ENCODE results near the gene KNDC1. TPM values are rescaled to one million over a fixed set of nuclear protein-coding genes. Genes with fewer than 3 reads are reported as not detected.

The KNDC1 gene
- total RNA-seq, 1 experiment from 2014 or later = 1.7 TPM

DNA sequence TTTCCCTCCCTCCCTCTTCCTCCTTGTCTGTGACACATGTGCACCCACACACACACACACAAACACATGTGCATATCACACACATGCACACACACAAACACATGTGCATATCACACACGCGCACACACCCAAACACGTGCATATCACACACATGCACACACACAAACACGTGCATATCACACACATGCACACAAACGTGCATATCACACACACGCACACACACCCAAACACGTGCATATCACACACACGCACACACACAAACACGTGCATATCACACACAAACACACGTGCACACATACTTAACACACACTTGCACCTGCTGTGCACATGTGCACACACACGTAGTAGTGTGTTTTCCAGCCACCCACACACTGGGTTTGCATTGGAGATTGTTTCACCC lies 29.4 kb upstream of the KNDC1 start:
- DNase-seq = no peak
- Histone ChIP-seq H3K27me3 (ENCODE audit: insufficient read depth, low read depth) (peaks cover 11% of the 10 kb centered on the region; the same call in 1 of the 2 replicates), H3K4me1 (replicated peaks; ENCODE audit: insufficient read depth) (no peaks in the 10 kb centered on the region), H3K79me2 (ENCODE audit: low read depth) (no peaks in the 10 kb centered on the region), H3K4me3 (no peak overlapping the region), H4K20me1 (ENCODE audit: insufficient read depth) (no peaks in the 10 kb centered on the region), H3F3A (ENCODE audit: insufficient read depth, low read depth) (no peaks in the 10 kb centered on the region), H3K9me2 (ENCODE audit: insufficient read depth) (no peaks in the 10 kb centered on the region), H3K36me3 (ENCODE audit: low read depth) (no peaks in the 10 kb centered on the region), H3K4me2 (no peak overlapping the region), H3K9me3 (ENCODE audit: insufficient read depth, low read depth) (no peaks in the 10 kb centered on the region), H3K27ac (no peak overlapping the region), H2AFZ (no peak overlapping the region)
- POLR2A ChIA-PET (ENCODE audit: unreplicated experiment) = no interaction called here
- intact Hi-C loops (cut with micrococcal nuclease; ENCODE audit: unreplicated experiment) = no loop called here
- no TSS peak for BruUV-seq (replicated peaks)
- CTCF ChIA-PET = no interaction called here
- TF ChIP-seq CTCF (conservative IDR thresholded peaks at IDR 0.05) (no peak), EZH2 (IDR thresholded peaks at IDR 0.05; ENCODE audit: low read depth) (no peak)

DNA sequence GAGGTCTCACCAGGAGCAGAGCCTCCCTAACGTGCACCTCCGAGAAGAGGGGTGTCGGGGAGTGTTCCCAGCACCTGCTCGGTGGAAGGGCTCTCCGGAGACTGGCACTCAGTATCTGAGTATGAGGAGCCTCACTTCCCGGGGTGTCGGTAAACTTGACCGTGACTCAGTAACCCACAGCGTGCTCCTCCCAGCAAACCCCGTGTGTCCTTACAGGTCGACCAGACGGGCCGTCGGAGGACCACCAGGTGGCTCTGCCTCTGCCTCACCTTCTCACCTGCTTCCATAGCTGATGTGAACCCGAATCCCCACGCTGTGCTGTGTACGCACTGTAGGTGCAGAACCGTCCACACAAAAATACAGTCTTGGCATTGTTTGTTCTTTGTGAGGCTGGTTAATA lies 29.0 kb upstream of the KNDC1 start:
- no TSS peak for BruUV-seq (replicated peaks)
- TF ChIP-seq EZH2 (IDR thresholded peaks at IDR 0.05; ENCODE audit: low read depth) (no peak), CTCF (conservative IDR thresholded peaks at IDR 0.05) (no peak)
- Histone ChIP-seq H3F3A (ENCODE audit: insufficient read depth, low read depth) (no peaks in the 10 kb centered on the region), H3K79me2 (ENCODE audit: low read depth) (no peaks in the 10 kb centered on the region), H3K4me1 (replicated peaks; ENCODE audit: insufficient read depth) (no peaks in the 10 kb centered on the region), H3K27me3 (ENCODE audit: insufficient read depth, low read depth) (peaks cover 11% of the 10 kb centered on the region; the same call in 1 of the 2 replicates), H3K4me3 (no peak overlapping the region), H3K9me3 (ENCODE audit: insufficient read depth, low read depth) (no peaks in the 10 kb centered on the region), H3K27ac (no peak overlapping the region), H3K4me2 (no peak overlapping the region), H3K36me3 (ENCODE audit: low read depth) (no peaks in the 10 kb centered on the region), H2AFZ (no peak overlapping the region), H3K9me2 (ENCODE audit: insufficient read depth) (no peaks in the 10 kb centered on the region), H4K20me1 (ENCODE audit: insufficient read depth) (no peaks in the 10 kb centered on the region)
- intact Hi-C loops (cut with micrococcal nuclease; ENCODE audit: unreplicated experiment) = no loop called here
- DNase-seq = no peak
- ChIA-PET POLR2A (ENCODE audit: unreplicated experiment) (no interaction called here), CTCF (no interaction called here)

DNA sequence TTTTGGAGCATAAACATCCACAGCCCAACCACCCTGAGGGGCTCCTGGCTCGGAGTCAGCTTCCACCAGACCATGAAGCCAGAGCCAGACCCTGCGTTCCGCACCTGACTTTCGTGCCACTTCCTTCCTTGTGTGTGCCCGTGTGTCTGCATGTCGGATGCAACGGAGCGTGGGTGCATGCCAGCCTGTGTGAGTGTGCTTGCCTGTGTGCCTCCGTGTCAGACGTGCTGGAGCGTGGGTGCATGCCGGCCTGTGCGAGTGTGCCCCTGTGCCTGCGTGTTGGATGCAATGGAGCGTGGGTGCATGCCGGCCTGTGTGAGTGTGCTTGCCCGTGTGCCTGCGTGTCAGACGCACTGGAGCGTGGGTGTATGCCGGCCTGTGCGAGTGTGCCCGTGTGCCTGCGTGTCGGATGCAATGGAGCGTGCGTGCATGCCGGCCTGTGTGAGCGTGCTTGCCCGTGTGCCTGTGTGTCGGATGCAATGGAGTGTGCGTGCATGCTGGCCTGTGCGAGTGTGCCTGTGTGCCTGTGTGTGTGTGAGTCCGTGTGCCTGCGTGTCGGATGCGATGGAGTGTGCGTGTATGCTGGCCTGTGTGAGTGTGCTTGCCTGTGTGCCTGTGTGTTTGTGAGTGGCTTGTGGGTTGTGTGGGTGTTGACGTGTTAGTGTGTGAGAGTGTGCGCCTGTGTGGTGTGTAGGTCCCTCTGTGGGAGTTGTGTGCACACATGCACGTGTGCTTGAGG lies 28.1 kb upstream of the KNDC1 start:
- H3K27ac ChIP-seq = no peak overlapping the region
- no peaks in the 10 kb centered on the region for H3K36me3 ChIP-seq (ENCODE audit: low read depth)
- H4K20me1 ChIP-seq (ENCODE audit: insufficient read depth) = no peaks in the 10 kb centered on the region
- no peaks in the 10 kb centered on the region for H3K9me2 ChIP-seq (ENCODE audit: insufficient read depth)
- TF ChIP-seq EZH2 (IDR thresholded peaks at IDR 0.05; ENCODE audit: low read depth) = no peak
- no peak for TF ChIP-seq CTCF (conservative IDR thresholded peaks at IDR 0.05)
- BruUV-seq (replicated peaks) = no TSS peak
- no peaks in the 10 kb centered on the region for H3K4me1 ChIP-seq (replicated peaks; ENCODE audit: insufficient read depth)
- H3K79me2 ChIP-seq (ENCODE audit: low read depth) = no peaks in the 10 kb centered on the region
- peaks cover 11% of the 10 kb centered on the region; the same call in 1 of the 2 replicates for H3K27me3 ChIP-seq (ENCODE audit: insufficient read depth, low read depth)
- no peaks in the 10 kb centered on the region for H3F3A ChIP-seq (ENCODE audit: insufficient read depth, low read depth)
- no peaks in the 10 kb centered on the region for H3K9me3 ChIP-seq (ENCODE audit: insufficient read depth, low read depth)
- DNase-seq = no peak
- intact Hi-C loops (cut with micrococcal nuclease; ENCODE audit: unreplicated experiment) = no loop called here
- ChIA-PET CTCF (no interaction called here), POLR2A (ENCODE audit: unreplicated experiment) (no interaction called here)
- H3K4me3 ChIP-seq = no peak overlapping the region
- H3K4me2 ChIP-seq = no peak overlapping the region
- H2AFZ ChIP-seq = no peak overlapping the region
